ENCODE data around the gene PPP1R9A.

GRCh38 chr7:95317546-95317945, 410.2 kb downstream of the PPP1R9A start:
- TF ChIP-seq, protein P1, sequence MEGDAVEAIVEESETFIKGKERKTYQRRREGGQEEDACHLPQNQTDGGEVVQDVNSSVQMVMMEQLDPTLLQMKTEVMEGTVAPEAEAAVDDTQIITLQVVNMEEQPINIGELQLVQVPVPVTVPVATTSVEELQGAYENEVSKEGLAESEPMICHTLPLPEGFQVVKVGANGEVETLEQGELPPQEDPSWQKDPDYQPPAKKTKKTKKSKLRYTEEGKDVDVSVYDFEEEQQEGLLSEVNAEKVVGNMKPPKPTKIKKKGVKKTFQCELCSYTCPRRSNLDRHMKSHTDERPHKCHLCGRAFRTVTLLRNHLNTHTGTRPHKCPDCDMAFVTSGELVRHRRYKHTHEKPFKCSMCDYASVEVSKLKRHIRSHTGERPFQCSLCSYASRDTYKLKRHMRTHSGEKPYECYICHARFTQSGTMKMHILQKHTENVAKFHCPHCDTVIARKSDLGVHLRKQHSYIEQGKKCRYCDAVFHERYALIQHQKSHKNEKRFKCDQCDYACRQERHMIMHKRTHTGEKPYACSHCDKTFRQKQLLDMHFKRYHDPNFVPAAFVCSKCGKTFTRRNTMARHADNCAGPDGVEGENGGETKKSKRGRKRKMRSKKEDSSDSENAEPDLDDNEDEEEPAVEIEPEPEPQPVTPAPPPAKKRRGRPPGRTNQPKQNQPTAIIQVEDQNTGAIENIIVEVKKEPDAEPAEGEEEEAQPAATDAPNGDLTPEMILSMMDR (IDR thresholded peaks at IDR 0.05 in 2 of 3, conservative IDR thresholded peaks at IDR 0.05 in 1 of 3; ENCODE audit: control insufficient read depth in 2 of 3, extremely low read depth in 1 of 3, insufficient read depth in 1 of 3, low read depth in 3 of 3, low read length in 3 of 3): no peak
- no peak for TF ChIP-seq POLR2A (IDR thresholded peaks at IDR 0.05; ENCODE audit: low read depth, low read length)
- no peak for TF ChIP-seq POLR2AphosphoS5 (IDR thresholded peaks at IDR 0.05; ENCODE audit: low read length)
- no peak for TF ChIP-seq NFYB (IDR thresholded peaks at IDR 0.05; ENCODE audit: insufficient read depth, low read depth, low read length)

Data from GM12878 (cell line).